Fibroblast of skin of right quadriceps (primary cell): ENCODE data around the gene ARHGAP22.

Experiments used
- DNase-seq: peaks from one replicate; pipeline ENCODE4 v3.0.0-alpha.2; 2013

Gene ARHGAP22

DNA sequence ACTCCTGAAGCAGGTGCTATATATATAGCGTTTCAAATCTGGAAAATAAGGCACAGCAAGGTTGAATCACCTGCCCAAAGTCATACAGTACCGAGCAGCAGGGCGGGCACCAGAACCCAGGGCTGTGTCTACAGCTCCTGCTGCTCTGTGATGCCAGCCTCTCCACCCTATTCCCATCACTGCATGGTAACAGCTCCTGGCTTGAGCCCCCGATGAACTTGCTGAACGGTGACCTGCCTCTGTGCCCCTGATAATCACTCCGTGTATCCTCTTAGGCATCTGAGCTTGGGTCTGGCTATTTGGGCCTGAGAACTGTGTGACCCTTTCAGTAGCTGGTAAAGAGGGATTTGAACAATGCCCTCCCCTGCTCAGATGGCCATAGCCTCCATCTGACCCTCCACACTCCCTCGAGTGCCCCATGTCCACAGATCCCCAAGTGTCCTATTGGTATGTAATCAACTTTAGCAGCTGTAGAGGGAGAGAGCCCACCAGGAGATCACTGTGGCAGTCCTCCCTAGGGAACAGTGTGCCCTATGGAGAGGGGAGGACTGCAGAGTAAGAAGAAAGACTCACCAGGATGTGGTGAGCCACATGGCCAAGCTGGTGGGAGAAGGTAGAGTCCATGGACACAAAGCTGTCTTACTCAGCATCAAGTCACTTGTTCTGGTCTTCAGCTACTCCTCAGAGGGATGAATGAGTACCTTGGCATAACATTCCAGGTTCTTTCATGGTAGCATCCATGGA, 1.1 kb upstream of the ARHGAP22 start:
- peak; percentile 49 for DNase-seq

DNA sequence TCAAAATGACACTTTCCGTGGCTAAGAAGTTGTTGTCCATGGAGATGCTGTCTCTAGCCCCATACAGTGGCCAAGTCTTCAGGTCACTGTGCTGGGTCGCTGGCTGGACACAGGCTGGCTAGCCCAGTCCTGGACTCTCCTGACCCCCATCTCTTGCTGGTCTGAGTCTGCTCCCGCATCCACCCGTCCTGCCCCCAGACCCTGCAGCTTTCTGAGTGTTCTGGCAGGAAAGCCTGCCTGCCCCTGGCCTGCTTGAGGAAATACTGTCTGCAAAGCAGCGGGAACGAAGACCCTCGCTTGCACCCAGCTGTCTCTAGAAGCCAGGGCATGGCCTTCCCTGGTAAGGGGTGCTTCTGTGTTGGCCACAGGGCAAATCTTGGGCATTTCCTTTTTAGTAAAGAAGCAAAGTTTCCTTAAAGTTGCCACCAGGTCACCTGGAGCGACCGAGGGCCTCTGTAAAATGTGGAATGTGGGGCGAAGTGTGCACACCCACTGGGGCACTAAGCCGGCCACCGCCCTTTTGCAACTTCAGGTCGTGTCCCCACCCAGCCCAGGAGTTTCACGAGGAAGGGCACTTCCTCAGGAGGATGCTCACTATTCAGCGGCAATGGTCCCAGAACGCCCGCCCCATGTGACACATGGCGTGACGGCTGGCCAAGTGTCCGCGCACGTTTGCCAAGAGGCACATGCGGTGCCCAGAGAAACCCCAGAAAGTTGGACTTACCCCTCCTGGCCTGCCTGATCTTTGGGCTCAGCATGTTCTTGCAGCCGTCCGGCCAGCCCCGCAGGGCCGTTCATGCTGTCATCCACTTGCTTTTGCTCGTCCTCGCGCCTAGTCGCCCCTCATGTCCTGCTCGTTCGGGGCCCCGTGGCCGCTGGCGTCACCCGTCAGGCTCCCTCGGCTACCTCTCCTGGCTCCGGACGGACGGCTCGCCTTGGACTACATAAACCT, 558 bp downstream of the ARHGAP22 start:
- DNase-seq = no peak

DNA sequence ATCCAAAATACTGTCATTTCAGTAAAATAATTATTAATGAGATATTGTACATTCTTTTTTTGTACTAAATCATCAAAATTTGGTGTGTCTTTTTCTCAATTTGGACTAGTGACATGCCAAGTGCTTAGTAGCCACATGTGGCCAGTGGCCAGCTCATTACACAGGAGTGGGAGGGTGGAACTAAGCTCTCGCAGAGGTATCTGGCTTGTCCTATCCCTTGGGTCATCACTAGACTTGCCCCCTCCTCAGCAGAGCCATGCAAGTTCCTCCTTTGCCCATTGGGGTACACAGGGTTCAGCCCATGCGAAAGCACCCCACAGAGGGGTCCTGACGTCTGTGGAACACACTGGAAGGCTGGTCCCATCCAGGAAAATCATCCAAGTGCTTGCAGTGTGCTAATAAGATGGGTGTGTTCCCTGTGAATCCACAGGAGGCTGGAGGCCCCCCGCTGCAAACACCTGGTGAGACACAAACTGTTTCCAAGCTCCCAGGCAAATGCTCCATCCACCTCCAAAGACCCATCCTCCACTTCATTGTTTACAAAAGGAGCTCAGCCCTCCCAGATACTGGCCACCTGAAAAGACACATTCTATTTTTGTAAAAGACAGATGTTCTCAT, 1.3 kb downstream of the ARHGAP22 start:
- DNase-seq = no peak

DNA sequence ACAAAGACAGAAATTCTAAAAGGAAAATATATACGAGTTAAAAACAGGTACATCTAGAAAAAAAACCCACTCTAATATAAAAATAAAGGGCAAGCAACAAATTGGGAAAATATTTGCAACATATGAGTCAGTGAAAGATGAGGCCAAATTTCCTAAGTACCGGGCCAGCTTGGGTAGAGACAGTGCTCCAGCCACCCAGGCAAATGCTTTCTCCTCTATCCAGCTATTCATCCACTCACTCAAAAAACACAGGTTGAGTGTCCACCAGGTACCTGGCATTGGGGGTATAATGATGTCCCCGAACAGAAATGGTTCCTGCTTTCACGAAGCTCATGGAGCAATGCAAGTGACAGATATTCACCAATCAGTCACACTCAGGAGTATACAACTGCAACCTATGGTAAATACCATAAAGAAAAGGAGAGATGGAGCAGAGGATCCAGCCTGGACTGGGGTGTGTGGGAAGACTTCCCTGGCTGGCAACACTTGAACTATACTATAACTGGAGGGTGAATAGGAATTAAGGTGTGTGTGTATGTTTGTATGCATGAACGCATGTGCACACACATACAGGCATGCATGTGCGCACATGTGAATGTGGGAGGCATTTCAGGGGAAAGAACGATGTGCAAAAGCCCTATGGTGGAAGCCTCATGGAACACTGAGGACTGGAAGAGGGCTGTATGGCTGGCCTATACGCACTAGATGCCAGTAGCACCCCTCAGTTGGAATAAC, 2.3 kb downstream of the ARHGAP22 start:
- no peak for DNase-seq

DNA sequence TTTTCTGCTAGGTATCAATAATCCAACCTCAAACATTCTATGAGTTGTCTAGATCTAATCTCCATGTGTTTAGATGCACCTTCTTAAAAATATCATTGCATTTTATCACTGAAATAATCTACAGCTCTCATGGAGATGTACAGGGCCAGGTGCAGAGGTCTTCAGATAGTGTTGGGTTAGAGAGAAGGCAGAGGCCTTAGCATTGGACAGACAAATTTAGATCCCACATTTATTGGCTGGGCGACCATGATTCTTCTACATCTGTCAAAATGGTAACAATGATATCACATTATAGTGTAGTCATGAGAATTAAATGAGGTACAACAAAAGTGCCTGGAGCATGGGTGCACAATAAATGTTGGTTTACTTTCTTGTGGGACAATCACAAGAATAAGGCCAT, 3.1 kb downstream of the ARHGAP22 start:
- no peak for DNase-seq

DNA sequence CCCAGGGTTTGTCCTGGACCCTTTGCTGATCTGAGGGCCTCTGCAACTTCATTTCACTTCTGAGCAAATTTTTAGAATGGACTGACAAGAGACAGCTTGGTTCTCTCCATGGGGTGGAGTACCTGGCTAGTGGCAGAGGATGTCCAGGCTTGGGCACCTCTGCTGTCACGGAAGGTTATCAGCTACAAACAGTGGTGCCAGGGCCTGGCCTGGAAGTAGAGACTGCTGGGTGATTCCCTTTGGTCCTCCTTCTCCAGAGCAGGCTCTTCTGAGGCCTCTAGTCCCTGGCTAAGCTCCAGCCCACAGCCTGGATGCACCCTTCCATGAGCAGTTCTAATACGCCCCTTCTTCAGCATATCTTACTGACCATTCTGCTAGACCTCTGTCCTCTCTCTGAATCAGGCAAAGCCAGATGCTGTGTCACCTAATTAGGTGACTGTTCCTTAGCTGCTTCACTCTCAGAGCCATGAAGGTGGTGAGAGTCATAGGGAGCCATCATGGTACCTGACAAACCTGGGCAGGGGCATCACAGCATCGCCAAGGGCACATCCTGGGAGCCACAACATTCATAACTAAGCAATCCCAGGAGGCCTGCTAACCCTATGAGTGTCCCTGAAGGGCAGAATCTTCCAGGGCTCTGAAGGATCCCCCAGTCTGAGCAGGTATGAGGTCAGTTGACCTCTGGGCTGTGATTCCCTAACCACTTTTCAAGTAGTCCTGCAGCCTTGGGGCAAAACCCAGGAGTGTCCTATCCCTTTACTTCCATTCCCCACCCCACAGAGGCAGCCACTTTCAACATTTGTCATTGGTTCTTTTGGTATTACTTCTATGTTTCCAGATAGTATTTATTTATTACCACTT, 4.0 kb downstream of the ARHGAP22 start:
- DNase-seq = no peak

DNA sequence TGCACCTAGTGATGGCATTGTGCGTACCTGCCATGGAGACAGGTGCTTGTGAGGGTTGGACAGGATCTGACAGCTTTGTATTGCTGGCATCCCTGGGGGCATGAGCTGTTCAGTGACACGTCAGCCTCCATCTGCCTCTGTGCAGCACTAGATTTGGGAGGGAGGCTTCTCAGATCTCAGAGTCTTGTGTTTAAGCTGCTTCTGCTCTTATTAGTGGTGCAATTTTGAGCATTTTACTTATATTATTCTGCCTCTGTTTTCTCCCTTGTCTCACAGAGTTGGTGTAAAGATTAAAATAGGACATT, 5.1 kb downstream of the ARHGAP22 start:
- no peak for DNase-seq

DNA sequence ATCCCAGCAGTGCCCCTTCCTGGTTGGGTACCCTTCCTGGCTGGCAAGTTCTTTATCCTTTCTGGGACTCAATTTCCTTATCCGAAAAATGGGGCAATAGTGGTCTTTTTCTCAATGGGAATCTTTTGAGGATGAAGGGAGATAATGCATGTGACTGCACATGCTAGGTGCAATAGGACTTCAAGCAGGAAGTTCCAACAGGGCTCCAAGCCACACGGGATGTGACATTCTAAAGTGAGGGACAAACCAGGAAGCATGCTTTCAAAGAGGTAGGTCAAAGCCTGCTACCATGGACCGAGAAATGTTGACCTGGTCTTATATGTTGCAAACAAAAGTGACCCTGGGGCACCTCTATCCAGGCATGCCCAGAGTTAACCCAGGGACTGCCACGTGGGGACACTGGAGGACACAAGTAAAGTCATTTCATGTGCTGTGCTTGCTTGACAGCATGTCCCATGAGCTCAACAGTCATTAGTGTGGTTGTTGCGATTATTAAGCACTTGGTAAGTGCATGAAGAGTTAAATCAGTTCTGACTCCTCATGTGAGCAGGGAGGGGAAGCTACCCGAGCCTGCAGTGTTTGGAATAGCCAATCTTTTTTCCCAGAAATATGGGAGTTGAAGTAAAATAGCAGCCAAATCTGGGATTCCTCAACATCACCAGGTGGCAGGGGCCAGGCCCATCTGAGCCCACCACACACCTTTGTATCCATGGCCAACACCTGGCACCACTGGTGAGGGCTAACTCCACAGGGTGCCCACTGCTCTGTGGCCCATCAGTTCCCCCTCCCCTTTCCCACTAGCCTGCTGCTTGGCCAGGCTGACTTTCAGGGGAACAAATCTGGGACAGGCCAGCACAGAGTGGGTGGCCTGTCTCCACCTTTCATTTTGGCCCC, 5.7 kb downstream of the ARHGAP22 start:
- DNase-seq = no peak

DNA sequence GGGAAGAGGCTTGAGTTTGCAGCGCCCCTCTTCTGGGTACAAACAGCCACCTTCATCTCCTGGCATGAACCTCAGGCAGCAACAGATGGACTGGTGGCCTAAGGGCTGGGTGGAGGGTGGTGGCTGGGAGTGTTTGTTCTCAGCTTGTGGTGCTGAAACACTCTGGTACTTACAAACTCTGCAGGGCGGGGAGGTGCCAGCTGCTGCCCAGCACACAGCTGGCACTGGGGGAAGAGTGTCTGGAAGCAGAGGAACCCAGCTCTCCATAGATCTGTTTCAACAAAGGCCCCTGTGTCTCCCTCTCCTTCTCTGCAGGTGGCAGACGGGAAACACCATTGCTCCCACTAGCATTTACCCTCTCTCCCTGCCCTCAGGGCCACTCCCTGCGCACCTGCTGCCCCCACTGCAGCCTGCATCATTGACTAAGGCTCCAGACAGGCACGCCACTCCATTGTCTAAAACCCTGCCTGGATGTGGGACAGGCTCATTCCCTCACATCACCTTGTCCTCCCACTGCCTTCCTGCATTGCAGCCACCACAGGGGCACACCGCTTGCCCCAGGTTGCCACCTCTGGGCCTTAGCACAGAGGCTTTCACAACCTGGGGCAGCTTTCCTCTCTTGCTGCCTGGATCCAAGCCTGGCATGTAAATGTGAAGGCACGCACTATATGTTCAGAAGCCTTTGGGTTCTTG, 6.5 kb downstream of the ARHGAP22 start:
- no peak for DNase-seq

DNA sequence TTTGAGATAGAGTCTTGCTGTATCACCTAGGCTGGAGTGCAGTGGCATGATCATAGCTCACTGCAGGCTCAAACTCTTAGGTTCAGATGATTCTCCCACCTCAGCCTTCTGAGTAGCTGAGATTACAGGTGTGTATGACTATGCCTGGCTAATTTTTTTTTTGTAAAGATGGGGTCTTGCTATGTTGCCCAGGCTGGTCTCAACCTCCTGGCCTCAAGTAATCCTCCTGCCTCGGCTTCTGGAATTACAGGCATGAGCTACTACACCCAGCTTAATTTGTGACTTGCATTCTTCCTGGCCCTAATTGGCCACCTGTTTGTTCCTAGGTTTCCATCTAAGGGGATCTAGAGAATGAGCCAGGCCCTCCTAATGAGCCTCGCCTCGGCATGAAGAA, 9.3 kb downstream of the ARHGAP22 start:
- no peak for DNase-seq

DNA sequence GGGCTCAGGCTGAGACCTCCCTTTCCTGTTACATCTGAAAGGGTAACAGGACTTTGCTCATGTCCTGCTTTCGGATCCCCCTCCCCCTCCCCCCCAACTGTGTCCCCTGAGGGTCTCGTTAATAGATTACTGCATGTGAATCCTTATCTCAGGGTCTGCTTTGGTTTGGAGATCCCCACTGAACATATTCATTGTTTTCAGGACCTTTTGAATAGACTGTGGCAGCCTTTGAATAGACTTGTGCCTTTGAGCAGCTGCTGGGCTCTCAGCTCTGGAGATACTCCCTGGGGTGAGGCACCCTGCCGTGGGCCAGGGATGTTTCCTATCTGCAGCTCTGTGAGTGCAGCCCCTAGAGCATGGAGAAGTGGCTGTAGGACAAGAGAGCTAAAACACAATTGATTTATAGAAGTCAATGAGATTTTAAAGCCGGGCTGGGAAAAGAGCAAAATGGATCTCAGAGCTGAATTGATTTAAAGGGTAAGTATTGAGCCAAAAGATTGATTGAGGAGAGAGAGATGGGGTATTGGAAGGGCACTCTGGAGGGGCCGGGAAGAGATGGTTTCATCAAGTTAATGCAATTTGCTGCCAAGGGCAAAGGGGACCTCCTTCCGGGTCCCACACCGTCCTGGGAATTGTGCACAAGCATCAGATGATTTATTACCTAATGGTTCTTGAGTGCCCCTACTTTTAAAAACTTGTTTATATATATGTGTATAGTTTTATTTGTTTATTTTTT, 9.9 kb downstream of the ARHGAP22 start:
- no peak for DNase-seq

DNA sequence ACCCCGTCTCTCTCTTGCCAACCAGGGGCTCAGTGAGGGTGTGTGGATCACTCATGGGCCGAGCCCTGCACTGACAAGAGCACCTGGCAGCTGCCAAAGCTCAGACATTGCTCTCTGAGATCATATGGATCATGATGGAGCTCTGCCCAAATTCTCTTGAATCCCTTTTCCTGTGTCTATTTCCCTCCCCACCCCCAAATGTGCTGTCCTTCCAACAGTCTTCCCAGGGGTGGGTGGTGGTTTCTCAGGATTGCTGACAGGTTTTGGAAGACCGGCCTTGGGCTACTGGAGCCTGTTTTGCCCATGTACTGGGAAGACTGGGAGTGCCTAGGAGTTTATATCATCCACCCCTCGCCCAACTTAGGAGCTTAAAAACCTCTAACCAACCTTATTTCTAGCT, 10.5 kb downstream of the ARHGAP22 start:
- DNase-seq = no peak

DNA sequence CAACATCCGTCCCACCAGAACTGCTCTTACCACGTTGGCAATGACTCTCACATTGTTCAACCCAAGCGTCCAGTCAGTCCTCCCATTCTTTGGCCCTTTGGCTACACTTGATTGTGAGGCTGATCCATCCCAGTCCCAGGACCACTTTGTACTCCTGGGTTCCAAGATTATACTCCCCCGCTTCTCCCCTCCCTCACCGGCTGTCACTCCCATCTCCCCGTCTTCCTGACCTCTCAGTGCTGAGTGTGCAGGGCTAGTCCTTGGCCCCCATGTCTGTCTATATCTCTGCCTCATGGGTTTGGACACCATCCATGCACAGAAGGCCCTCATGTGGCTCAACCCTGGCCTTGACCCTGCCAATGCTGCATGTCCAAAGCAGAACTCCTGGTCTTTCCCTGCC, 12.5 kb downstream of the ARHGAP22 start:
- no peak for DNase-seq

DNA sequence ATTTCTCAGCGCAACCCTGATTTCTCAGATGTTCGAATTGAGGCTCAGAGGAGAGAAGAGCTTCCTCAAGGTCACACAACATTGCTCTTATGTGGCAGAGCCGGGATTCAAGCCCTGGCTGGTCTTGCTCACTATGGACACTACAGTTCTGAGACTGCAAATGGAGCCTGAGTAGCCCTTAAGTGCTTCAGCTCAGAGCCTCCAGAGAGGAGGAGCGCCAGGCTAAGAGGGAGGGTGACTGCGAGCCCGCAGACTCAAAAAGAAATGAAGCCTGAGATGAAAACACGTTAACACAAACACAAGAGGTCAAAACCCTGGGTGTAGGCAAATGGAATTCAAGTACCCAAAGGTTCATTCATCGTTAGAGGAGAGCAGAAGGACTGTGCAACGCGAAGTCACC, 13.9 kb downstream of the ARHGAP22 start:
- DNase-seq = no peak

DNA sequence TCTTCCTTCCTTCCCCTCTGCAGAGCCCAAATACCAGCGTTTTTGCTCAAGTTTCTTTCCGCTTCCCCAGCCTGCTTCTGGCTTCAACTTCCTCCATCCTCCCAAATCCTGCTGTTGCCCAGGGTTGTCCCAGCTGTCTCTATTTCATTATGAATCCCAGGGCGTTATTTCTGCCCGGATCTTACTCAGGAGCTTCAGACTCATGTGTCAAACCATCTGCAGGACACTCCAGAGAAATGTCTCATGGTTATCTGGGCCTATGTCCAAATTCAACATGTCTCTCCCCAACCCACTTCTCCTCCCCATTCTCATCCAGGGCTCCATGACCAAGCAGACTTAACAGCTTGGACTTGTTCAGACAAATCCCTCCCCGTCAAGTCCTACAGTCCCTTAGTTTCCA, 15.6 kb downstream of the ARHGAP22 start:
- peak; percentile 81 for DNase-seq

DNA sequence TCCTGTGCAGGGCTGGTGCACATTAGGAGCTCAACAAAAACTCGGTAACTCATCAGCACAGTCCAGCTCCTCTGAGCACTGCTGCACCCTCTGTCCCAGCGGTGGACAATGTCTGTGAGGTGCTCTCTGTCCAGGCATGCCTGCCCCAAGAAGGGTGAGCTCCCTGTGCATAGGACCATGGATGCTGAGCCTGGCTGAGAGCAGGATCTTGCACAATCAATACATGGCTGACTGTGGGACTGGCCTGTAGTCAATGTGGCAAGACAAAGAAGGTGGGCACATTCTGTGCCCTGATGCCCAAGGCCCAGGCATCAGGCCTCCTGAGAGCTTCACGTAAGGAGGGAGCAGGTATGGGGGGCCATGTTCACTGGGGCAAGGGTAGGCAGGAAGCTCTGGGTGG, 17.1 kb downstream of the ARHGAP22 start:
- DNase-seq = no peak

DNA sequence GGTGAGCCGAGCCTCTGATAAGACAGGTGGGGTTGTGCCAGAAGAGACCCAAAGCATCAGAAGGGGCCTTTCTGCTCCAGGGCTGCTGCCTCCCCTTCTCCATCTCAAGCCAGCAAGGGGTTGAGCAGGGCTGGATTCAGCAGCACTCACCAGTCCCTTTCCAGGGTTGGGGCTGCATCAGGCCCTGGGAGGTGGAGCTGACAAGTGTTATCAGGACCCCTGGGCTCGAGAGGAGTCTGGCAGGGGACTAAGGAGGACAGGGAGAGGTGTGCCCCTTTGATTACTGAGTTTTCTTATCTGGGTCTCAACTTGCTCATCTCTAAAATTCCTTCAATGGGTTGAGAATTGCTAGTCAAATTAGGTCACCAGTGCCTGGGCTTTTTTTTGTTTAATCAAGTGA, 17.8 kb downstream of the ARHGAP22 start:
- DNase-seq = no peak

DNA sequence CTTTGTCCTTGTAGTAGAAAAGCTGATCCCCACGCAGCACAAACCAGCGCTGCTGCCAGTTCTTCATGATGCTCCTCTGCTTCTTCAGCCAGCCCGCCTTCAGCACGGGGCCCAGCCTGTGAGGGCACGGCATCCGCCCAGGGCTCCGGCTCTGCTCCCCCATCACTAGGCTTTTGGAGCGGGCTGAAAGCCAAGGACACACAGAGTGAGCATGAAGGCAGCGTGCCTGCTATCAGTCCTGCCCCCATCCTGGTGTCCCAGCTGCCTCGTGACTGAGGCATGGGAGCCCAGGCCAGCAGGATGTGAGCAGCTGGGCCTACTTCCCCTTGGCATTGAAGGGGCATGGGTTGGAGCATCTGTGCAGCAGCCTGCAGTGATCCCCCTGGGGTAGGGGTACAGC, 21.9 kb downstream of the ARHGAP22 start:
- DNase-seq = no peak

DNA sequence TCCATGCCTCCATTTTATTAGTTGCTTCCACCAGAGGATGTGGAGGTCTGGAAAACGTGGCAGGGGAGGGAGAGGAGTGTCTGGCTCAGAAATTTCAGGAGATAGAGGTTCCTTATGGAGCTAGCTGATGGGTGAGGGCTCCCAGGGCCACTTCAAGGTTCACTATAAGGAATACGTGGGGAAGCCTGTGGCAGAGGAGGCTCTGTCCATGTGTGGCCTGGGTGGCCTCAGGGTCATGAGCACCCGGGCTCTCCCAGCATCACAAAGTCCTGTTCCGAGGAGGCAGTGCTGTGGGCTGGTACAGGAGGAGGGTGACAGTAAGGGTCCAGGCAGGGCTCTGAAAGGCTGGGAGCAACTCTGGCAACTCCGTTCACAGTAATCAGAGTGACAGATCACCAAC, 24.6 kb downstream of the ARHGAP22 start:
- no peak for DNase-seq
